Stimulated activated CD4-positive, alpha-beta T cell treated with anti-CD3 and anti-CD28 coated beads, Interleukin-2, amount 100 ng/mL, for 4 hours (primary cell): ENCODE results near the gene MFAP4.

ENCODE experiments used
- DNase-seq: peaks from one replicate; pipeline ENCODE4 v3.0.0-alpha.2; 2020; ENCODE audit warnings: low read depth

Gene MFAP4

GRCh38 chr17:19348081-19348650 is 38.8 kb downstream of the MFAP4 start:
- no peak for DNase-seq

GRCh38 chr17:19347323-19348080 is 39.5 kb downstream of the MFAP4 start:
- no peak for DNase-seq

- DNase-seq, result no peak
These were observed 40.4 kb downstream of the MFAP4 start for GRCh38 chr17:19346351-19347255.

DNA sequence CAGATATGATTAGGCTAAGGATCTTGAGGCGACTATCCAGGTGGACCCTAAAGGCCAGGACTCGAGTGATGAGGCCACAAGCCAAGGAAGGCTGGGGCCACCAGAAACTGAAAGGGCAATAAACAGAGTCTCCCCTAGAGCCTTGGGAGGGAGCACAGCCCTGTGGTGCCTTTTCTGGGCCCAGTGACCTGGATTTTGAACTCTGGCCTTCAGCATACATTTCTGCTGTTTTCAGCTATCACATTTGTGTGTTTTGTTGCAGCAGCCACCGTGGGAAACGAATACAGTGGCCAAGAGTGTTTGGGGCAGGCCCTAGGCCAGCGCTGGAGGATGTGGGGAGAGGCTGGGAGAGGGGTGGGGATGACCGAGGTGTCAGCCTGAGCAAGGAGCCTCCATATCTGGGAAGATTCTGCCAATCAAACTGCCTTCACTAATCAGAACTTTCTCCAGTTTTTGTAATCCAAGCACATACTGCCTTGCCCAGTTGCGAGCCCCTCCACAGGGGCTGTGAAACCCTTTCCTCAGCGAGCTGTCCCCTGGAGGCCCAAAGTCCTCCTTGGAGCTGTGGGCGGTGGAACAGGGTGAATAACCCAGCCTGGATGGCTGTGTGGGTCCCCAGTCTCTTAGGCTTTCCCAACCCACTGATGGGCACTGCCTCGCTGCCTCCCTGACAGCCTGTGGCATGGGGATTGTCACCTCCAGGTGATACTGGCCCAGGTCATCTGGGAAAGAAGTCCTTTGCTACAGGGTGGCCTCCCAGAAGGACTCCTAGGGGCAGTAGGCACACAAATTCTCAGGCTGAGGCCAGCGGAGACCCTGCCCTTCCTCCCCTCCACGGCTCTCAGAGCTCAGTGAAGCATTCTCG is 41.3 kb downstream of the MFAP4 start:
- no peak for DNase-seq

DNA sequence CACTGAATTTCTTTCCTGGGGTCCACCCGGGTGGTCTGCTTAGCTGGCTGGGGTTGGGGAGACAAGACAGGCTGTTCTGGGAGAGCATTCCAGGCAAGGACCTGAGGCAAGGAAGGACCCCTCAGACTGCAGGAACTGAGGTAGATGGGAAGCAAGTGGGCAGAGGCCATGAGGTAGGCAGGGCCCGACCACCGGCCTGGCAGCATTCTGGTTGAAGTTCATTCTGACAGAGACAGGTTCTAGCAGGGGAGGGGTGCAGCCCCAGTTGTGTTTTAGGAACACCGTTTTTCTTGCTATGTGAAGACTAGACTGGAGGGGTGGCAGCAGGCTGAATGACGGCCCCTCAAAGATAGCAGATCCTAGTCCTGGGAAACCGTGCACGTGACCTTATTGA is 41.9 kb downstream of the MFAP4 start:
- no peak for DNase-seq

DNA sequence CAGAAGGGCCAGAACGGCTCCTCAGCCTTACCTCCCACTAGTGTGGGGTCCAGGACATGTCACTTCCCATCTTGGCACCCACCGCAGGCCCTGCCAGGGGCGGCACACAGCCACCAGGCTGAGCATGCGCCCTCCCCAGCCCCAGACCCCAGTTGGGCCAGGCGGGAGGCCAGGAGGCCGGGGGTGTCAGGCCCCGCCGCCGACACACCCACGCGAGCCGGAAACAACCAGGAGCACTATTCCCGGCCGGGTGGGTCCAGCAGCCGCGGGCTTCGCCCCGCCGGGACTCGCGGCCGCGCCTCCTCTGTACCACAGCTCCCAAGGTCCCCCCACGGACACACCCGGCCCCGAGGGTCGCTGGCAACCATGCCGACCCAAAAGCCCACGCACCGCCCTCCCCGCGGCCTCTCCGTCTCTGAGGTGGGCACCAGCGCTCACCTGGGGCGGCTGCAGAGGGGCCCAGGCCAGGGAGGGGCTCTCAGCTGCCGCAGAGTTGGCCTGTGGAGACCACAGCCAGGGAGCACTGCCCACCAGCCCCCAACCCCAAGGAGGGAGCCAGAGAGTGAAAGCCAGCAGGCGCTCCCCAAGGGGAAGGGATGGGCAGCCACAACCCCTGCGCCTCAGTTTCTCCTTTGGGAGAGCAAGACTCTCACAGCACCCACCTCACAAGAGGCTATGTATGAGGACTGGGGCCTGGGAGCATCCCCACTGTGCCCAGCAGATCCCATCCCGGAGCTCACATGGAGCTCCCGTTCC is 42.5 kb downstream of the MFAP4 start:
- no peak for DNase-seq

DNA sequence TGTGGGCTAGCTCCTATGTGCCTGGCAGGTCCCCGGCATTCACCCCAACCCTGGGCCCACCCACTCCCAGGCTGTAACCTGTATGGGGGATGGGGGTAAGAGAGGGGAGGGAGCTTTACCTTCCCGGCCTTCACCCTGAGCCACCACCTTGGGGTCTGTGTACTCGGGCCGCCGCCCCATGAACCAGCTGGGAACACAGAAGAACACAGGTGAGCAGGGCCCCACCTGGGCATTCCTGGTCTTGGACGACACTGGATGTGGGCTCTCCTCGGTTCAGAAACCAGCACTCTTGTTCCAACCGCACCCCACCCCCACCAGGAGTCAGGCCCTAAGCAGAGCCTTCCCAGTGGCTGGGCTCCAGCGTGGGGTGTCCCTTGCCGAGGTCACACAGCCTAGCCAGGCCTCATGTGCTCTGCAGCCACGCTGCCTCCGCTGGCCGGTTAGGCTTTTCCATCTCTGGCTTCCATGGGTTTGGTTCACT is 43.3 kb downstream of the MFAP4 start:
- no peak for DNase-seq

GRCh38 chr17:19343256-19343630 is 43.7 kb downstream of the MFAP4 start:
- DNase-seq, result no peak

- no peak for DNase-seq
These were observed 44.3 kb downstream of the MFAP4 start for GRCh38 chr17:19342611-19343255.

- DNase-seq, result no peak
These were observed 45.1 kb downstream of the MFAP4 start for GRCh38 chr17:19341641-19342610.

- DNase-seq, result no peak
These were observed 45.8 kb downstream of the MFAP4 start for GRCh38 chr17:19341211-19341631.

GRCh38 chr17:19339341-19339815 is 47.6 kb downstream of the MFAP4 start:
- DNase-seq, result no peak

- DNase-seq, result peak; percentile 54
These were observed 48.7 kb downstream of the MFAP4 start for GRCh38 chr17:19338031-19338990.

GRCh38 chr17:19337712-19338023 is 49.3 kb downstream of the MFAP4 start:
- DNase-seq, result no peak

GRCh38 chr17:19336938-19337711 is 49.9 kb downstream of the MFAP4 start:
- DNase-seq, result no peak

- no peak for DNase-seq
These were observed 50.9 kb downstream of the MFAP4 start for GRCh38 chr17:19335951-19336631.

GRCh38 chr17:19334331-19334730 is 52.7 kb downstream of the MFAP4 start:
- no peak for DNase-seq
